Thymus (tissue), 11 donors: Measurements from ENCODE around the gene SIX1. TPM values are rescaled to one million over a fixed set of nuclear protein-coding genes. Genes with fewer than 3 reads are reported as not detected.
A peak's percentile ranks its signal among the peaks of the same experiment; 100 is the strongest.

Source experiments
- DNase-seq, 9 donors: peaks; one replicate each; pipeline ENCODE4 v3.0.0-alpha.2; 2013; ENCODE audit warnings: low spot score in 9 of 9, low read depth in 6 of 9, missing footprints in 1 of 9
- H3K27ac ChIP-seq, 2 donors: one replicate each; pipeline ENCODE4 v1.5.1; 2013; ENCODE audit warnings: control low read depth in 1 of 2, low read depth in 1 of 2, low read length in 1 of 2, mild to moderate bottlenecking in 1 of 2, moderate library complexity in 1 of 2
- H3K27me3 ChIP-seq, 2 donors: one replicate each; pipeline ENCODE4 v1.5.1; 2013; ENCODE audit warnings: low read length in 1 of 2; ENCODE audit not compliant: control insufficient read depth in 2 of 2, insufficient read depth in 1 of 2
- H3K36me3 ChIP-seq, 2 donors: one replicate each; pipeline ENCODE4 v1.5.1; 2013; ENCODE audit warnings: low read length in 1 of 2, mild to moderate bottlenecking in 1 of 2, moderate library complexity in 1 of 2; ENCODE audit not compliant: control insufficient read depth in 2 of 2, insufficient read depth in 2 of 2
- H3K4me1 ChIP-seq, 2 donors: one replicate each; pipeline ENCODE4 v1.5.1; 2013; ENCODE audit warnings: low read length in 2 of 2; ENCODE audit not compliant: control insufficient read depth in 2 of 2, insufficient read depth in 2 of 2
- H3K4me3 ChIP-seq, 2 donors: one replicate each; pipeline ENCODE4 v1.5.1; 2013; ENCODE audit warnings: low read length in 2 of 2, control low read depth in 1 of 2, mild to moderate bottlenecking in 1 of 2
- H3K9me3 ChIP-seq, 2 donors: one replicate each; pipeline ENCODE4 v1.5.1; 2013; ENCODE audit warnings: low read length in 1 of 2, mild to moderate bottlenecking in 1 of 2; ENCODE audit not compliant: control insufficient read depth in 2 of 2, insufficient read depth in 1 of 2
- WGBS: extraction: QIAGEN DNeasy Blood & Tissue Kit; methylation state at CpG from one replicate; pipeline ENCODE4 v1.1.7; 2013; 5-methylcytosine and 5-hydroxymethylcytosine counted together
- polyA plus RNA-seq: library from polyadenylated mRNA; stranded (reverse); fragments of 200-250 nt; gene quantifications from one replicate; pipeline ENCODE4 v1.2.3, GENCODE V29; 2013
- total RNA-seq: library from RNA; stranded (reverse); fragments of 120-200 nt; gene quantifications from one replicate; pipeline ENCODE4 v1.2.4, GENCODE V29; 2013
- donor health status: healthy.

Gene SIX1
- total and polyA plus RNA-seq, 2 donors, result 13.4 to 21.4 TPM

GRCh38 chr14:60657456-60658210 is 8.4 kb upstream of the SIX1 start:
- peaks cover 66 to 87% of the 10 kb centered on the region in 2 donors for H3K27me3 ChIP-seq
- peaks cover 0 to 7% of the 10 kb centered on the region in 2 donors for H3K9me3 ChIP-seq
- peak in 1 of 9 donors; percentile 7 for DNase-seq
- H3K36me3 ChIP-seq, result no peaks in the 10 kb centered on the region
- WGBS, result 2% methylated on average over 47 of the region's 47 CpGs
- H3K4me3 ChIP-seq, result peak overlapping the region; percentile 27 to 46
- H3K4me1 ChIP-seq, result peaks cover 0 to 6% of the 10 kb centered on the region in 2 donors
- peak overlapping the region; percentile 53 to 70 for H3K27ac ChIP-seq

- WGBS, result 2% methylated on average over 75 of the region's 75 CpGs
- peak overlapping the region; percentile 27 to 46 for H3K4me3 ChIP-seq
- peaks cover 0 to 8% of the 10 kb centered on the region in 2 donors for H3K4me1 ChIP-seq
- H3K9me3 ChIP-seq, result peaks cover 0 to 7% of the 10 kb centered on the region in 2 donors
- H3K27me3 ChIP-seq, result peaks cover 74 to 93% of the 10 kb centered on the region in 2 donors
- H3K27ac ChIP-seq, result peak overlapping the region; percentile 63 to 70
- DNase-seq, result no peak
- H3K36me3 ChIP-seq, result no peaks in the 10 kb centered on the region
These were observed 7.6 kb upstream of the SIX1 start for GRCh38 chr14:60656686-60657455.

- peaks cover 0 to 8% of the 10 kb centered on the region in 2 donors for H3K4me1 ChIP-seq
- H3K36me3 ChIP-seq, result no peaks in the 10 kb centered on the region
- no peak for DNase-seq
- WGBS, result 6% methylated on average over 36 of the region's 36 CpGs
- peak overlapping the region; percentile 2 to 46 for H3K4me3 ChIP-seq
- H3K9me3 ChIP-seq, result peaks cover 0 to 7% of the 10 kb centered on the region in 2 donors
- H3K27me3 ChIP-seq, result peaks cover 79 to 98% of the 10 kb centered on the region in 2 donors
- H3K27ac ChIP-seq, result peak overlapping the region; percentile 59 to 63
These were observed 6.8 kb upstream of the SIX1 start for GRCh38 chr14:60655898-60656685.

GRCh38 chr14:60655119-60655897 is 6.0 kb upstream of the SIX1 start:
- WGBS, result 11% methylated on average over 29 of the region's 29 CpGs
- peaks cover 0 to 8% of the 10 kb centered on the region in 2 donors for H3K4me1 ChIP-seq
- peak overlapping the region in 1 of 2 donors; percentile 63 for H3K27ac ChIP-seq
- H3K4me3 ChIP-seq, result no peak overlapping the region
- H3K27me3 ChIP-seq, result peaks cover 85 to 99% of the 10 kb centered on the region in 2 donors
- no peak for DNase-seq
- peaks cover 0 to 7% of the 10 kb centered on the region in 2 donors for H3K9me3 ChIP-seq
- no peaks in the 10 kb centered on the region for H3K36me3 ChIP-seq

- Histone ChIP-seq H3K9me3 (peaks cover 0 to 7% of the 10 kb centered on the region in 2 donors), H3K27ac (peak overlapping the region; percentile 41 to 60), H3K36me3 (no peaks in the 10 kb centered on the region), H3K27me3 (peaks cover 94 to 100% of the 10 kb centered on the region in 2 donors), H3K4me3 (no peak overlapping the region), H3K4me1 (peaks cover 0 to 8% of the 10 kb centered on the region in 2 donors)
- WGBS, result 8% methylated on average over 3 of the region's 3 CpGs
- DNase-seq, result no peak
These were observed 5.1 kb upstream of the SIX1 start for GRCh38 chr14:60654334-60654821.

- Histone ChIP-seq H3K4me3 (no peak overlapping the region), H3K36me3 (no peaks in the 10 kb centered on the region), H3K9me3 (peaks cover 0 to 7% of the 10 kb centered on the region in 2 donors), H3K27me3 (peaks cover 95 to 100% of the 10 kb centered on the region in 2 donors), H3K27ac (peak overlapping the region; percentile 70 to 74), H3K4me1 (peaks cover 0 to 8% of the 10 kb centered on the region in 2 donors)
- WGBS, result 11% methylated on average over 14 of the region's 14 CpGs
- no peak for DNase-seq
These were observed 4.5 kb upstream of the SIX1 start for GRCh38 chr14:60653701-60654161.

GRCh38 chr14:60652674-60653651 is 3.7 kb upstream of the SIX1 start:
- Histone ChIP-seq H3K4me1 (peaks cover 0 to 8% of the 10 kb centered on the region in 2 donors), H3K4me3 (peak overlapping the region; percentile 15 to 20), H3K27ac (peak overlapping the region; percentile 70 to 74), H3K36me3 (no peaks in the 10 kb centered on the region), H3K9me3 (peaks cover 0 to 7% of the 10 kb centered on the region in 2 donors), H3K27me3 (peaks cover 97 to 100% of the 10 kb centered on the region in 2 donors)
- no peak for DNase-seq
- 9% methylated on average over 50 of the region's 50 CpGs for WGBS
